ENCODE data around the gene TBC1D2. TPM values are rescaled to one million over a fixed set of nuclear protein-coding genes. Genes with fewer than 3 reads are reported as not detected.

The TBC1D2 gene
- total RNA-seq, 1 experiment from 2014 or later: 11.1 TPM

- no peak overlapping the region for H3K4me3 Mint-ChIP-seq
- TF ChIP-seq ETV6 (CRISPR knock-in tag; IDR thresholded peaks at IDR 0.05) (no peak), ZBTB21 (CRISPR knock-in tag; IDR thresholded peaks at IDR 0.05; ENCODE audit: borderline replicate concordance) (no peak), CTCF (IDR thresholded peaks at IDR 0.05) (no peak)
- no peaks in the 10 kb centered on the region for H3K9me3 Mint-ChIP-seq
- peaks cover 9% of the 10 kb centered on the region for H3K36me3 Mint-ChIP-seq
- ATAC-seq (no peak), DNase-seq (ENCODE audit: low spot score) (no peak)
- H3K27me3 Mint-ChIP-seq (ENCODE audit: low read depth): no peaks in the 10 kb centered on the region
- CTCF ChIA-PET: interaction anchor here (0.8 to 1.1 kb wide), 2 partner anchors 10 to 58 kb away, joined by 3 read pairs; no protein-coding TSS in a partner anchor
- peaks cover 58% of the 10 kb centered on the region for H3K4me1 Mint-ChIP-seq
- POLR2A ChIA-PET: no interaction called here
- 0 out of 2 replicates have a peak overlapping the region, but pooled peaks have one; percentile 36 for H3K27ac Mint-ChIP-seq
Measured at GRCh38 chr9:98251551-98251950, 3.9 kb downstream of the TBC1D2 start.

GRCh38 chr9:98249771-98250170 lies 5.7 kb downstream of the TBC1D2 start:
- no peak overlapping the region for H3K4me3 Mint-ChIP-seq
- ATAC-seq: no peak
- H3K36me3 Mint-ChIP-seq: peaks cover 11% of the 10 kb centered on the region
- no peaks in the 10 kb centered on the region for H3K27me3 Mint-ChIP-seq (ENCODE audit: low read depth)
- peaks cover 62% of the 10 kb centered on the region for H3K4me1 Mint-ChIP-seq
- no peaks in the 10 kb centered on the region for H3K9me3 Mint-ChIP-seq
- no peak overlapping the region; the same call in 1 of the 2 replicates for H3K27ac Mint-ChIP-seq
- POLR2A ChIA-PET: no interaction called here
- CTCF ChIA-PET: no interaction called here
- no peak for TF ChIP-seq ZNF416 (CRISPR knock-in tag; IDR thresholded peaks at IDR 0.05)
- no peak for TF ChIP-seq ATF1 (CRISPR knock-in tag; IDR thresholded peaks at IDR 0.05)
- no peak for TF ChIP-seq PRDM15 (CRISPR knock-in tag; IDR thresholded peaks at IDR 0.05)
- no peak for TF ChIP-seq ATF6 (CRISPR knock-in tag; IDR thresholded peaks at IDR 0.05)
- TF ChIP-seq MXD4 (CRISPR knock-in tag; IDR thresholded peaks at IDR 0.05; ENCODE audit: borderline replicate concordance): no peak
- no peak for TF ChIP-seq ZNF281 (CRISPR knock-in tag; IDR thresholded peaks at IDR 0.05)
- DNase-seq (ENCODE audit: low spot score): no peak

GRCh38 chr9:98248737-98249474 lies 6.5 kb downstream of the TBC1D2 start:
- Mint-ChIP-seq H3K27me3 (ENCODE audit: low read depth) (no peaks in the 10 kb centered on the region), H3K4me1 (peaks cover 59% of the 10 kb centered on the region), H3K36me3 (peaks cover 11% of the 10 kb centered on the region), H3K27ac (peak overlapping the region; percentile 43), H3K9me3 (no peaks in the 10 kb centered on the region), H3K4me3 (no peak overlapping the region)
- DNase-seq (ENCODE audit: low spot score): no peak
- POLR2A ChIA-PET: no interaction called here
- CTCF ChIA-PET: no interaction called here
- ATAC-seq: peak; percentile 55
- no peak for TF ChIP-seq SMAD4 (CRISPR knock-in tag; IDR thresholded peaks at IDR 0.05)

Measured in WTC11 (cell line).